K562 (cell line): ENCODE measurements around the gene ACY1. TPM values are rescaled to one million over a fixed set of nuclear protein-coding genes. Genes with fewer than 3 reads are reported as not detected.

ENCODE experiments used
- ATAC-seq: fragments of 200-7000 bp; cut with Tn5 transposase; 3 replicates; pipeline ENCODE4 v1.9.1; 2020; ENCODE audit warnings: moderate library complexity
- BruUV-seq: library from RNA; stranded (reverse); fragments of 400-500 nt; replicated peaks from 2 replicates; lab custom pipeline; 2021; lab: Mats Ljungman, UMichigan
- CTCF ChIA-PET: fragments of 300-600 bp; formaldehyde crosslinking; extraction: SDS; loops from one replicate; lab custom pipeline; 2021; ENCODE audit warnings: low intra/inter-chr PET ratio; lab: Yijun Ruan, JAX
- POLR2A ChIA-PET: fragments of 300-600, 350-650 bp; sonication (Branson Sonifier 250); formaldehyde crosslinking; extraction: SDS; loops from one replicate; lab custom pipeline; 2021; ENCODE audit warnings: antibody characterized with exemption, inconsistent platforms; lab: Yijun Ruan, JAX
- DNase-seq, 4 experiments: peaks; one replicate each; pipeline versions ENCODE4 v3.0.0 to v3.0.0-alpha.2; 2011 to 2018; ENCODE audit warnings: low spot score in 3 of 4, mixed read lengths in 3 of 4; ENCODE audit errors: extremely low read depth in 1 of 4
- FAIRE-seq: peaks from 2 replicates; lab custom pipeline; 2011; peaks lifted over from hg19 to GRCh38; lab: Jason Lieb, UNC
- H2AFZ ChIP-seq: 2 replicates; pipeline ENCODE4 v1.6.0; 2011; ENCODE audit warnings: low read depth, low read length, control low read depth, inconsistent platforms
- H3K27ac ChIP-seq: fragments of 200-600 bp; 3 replicates; pipeline ENCODE4 v1.8.0; 2011; ENCODE audit warnings: low read depth, mild to moderate bottlenecking, control low read depth, inconsistent platforms, low read length, moderate library complexity, mixed read lengths; ENCODE audit errors: extremely low read depth
- H3K27me3 ChIP-seq, 2 experiments: fragments of 300-600 bp in 1 of 2; 2 replicates in 1 of 2; 3 replicates in 1 of 2; pipeline versions ENCODE4 v1.6.0 to v1.8.0; 2011; ENCODE audit warnings: inconsistent platforms in 2 of 2, low read length in 2 of 2, mild to moderate bottlenecking in 1 of 2, mixed read lengths in 1 of 2, moderate library complexity in 1 of 2; ENCODE audit not compliant: control insufficient read depth in 2 of 2, insufficient read depth in 2 of 2
- H3K36me3 ChIP-seq: fragments of 300-600 bp; 3 replicates; pipeline ENCODE4 v1.8.0; 2011; ENCODE audit warnings: mild to moderate bottlenecking, low read length, inconsistent platforms; ENCODE audit not compliant: control insufficient read depth, insufficient read depth
- H3K4me1 ChIP-seq, 2 experiments: fragments of 200-600 bp in 1 of 2; replicated peaks in 1 of 2; 2 replicates in 1 of 2; 3 replicates in 1 of 2; pipeline versions ENCODE4 v1.5.1 to v1.8.0; 2011; ENCODE audit warnings: inconsistent platforms in 2 of 2, low read length in 2 of 2, mild to moderate bottlenecking in 1 of 2, mixed read lengths in 1 of 2, moderate library complexity in 1 of 2; ENCODE audit not compliant: control insufficient read depth in 2 of 2, insufficient read depth in 2 of 2
- H3K4me2 ChIP-seq: 2 replicates; pipeline ENCODE4 v1.6.1; 2011; ENCODE audit warnings: low read length, control low read depth, inconsistent platforms, mixed read lengths; ENCODE audit not compliant: insufficient read depth
- H3K4me3 ChIP-seq: fragments of 200-600 bp; sonication (generic), shearing (Covaris generic); 2 replicates; pipeline ENCODE4 v1.5.1; 2016; ENCODE audit warnings: control low read depth, inconsistent platforms
- H3K79me2 ChIP-seq: fragments of 200-600 bp; 3 replicates; pipeline ENCODE4 v1.8.0; 2011; ENCODE audit warnings: low read length, inconsistent platforms; ENCODE audit not compliant: control insufficient read depth, insufficient read depth
- H3K9ac ChIP-seq, 2 experiments: 2 replicates each; pipeline versions ENCODE4 v1.6.0 to v1.6.1; 2011; ENCODE audit warnings: low read depth in 2 of 2, low read length in 2 of 2, control low read depth in 1 of 2, inconsistent platforms in 1 of 2, mild to moderate bottlenecking in 1 of 2, mixed read lengths in 1 of 2; ENCODE audit not compliant: insufficient read depth in 1 of 2
- H3K9me1 ChIP-seq: one replicate; pipeline ENCODE4 v1.6.0; 2011; ENCODE audit warnings: inconsistent platforms, mild to moderate bottlenecking, low read length, moderate library complexity; ENCODE audit not compliant: control insufficient read depth, insufficient read depth
- H3K9me3 ChIP-seq: replicated peaks from 2 replicates; pipeline ENCODE4 v1.5.1; 2011; ENCODE audit warnings: low read depth, low read length, inconsistent platforms; ENCODE audit not compliant: control insufficient read depth, insufficient read depth
- H4K20me1 ChIP-seq: replicated peaks from 2 replicates; pipeline ENCODE4 v1.6.1; 2011; ENCODE audit warnings: low read length, inconsistent platforms, mixed read lengths; ENCODE audit not compliant: control insufficient read depth, insufficient read depth
- E2F5 ChIP-seq: sonication (generic); formaldehyde crosslinking; IDR thresholded peaks from 2 replicates; pipeline ENCODE4 v1.8.0; 2022; ENCODE audit warnings: mild to moderate bottlenecking, missing genetic modification reagents
- EGR1 ChIP-seq: fragments of 450-650 bp; conservative IDR thresholded peaks from 2 replicates; pipeline ENCODE4 v1.6.1; 2017; ENCODE audit warnings: mild to moderate bottlenecking
- GABPA ChIP-seq: fragments of 200-800 bp; sonication (Bioruptor generic); conservative IDR thresholded peaks from 2 replicates; pipeline ENCODE4 v1.6.1; 2016; ENCODE audit warnings: low read depth, missing genetic modification characterization, missing compliant biosample characterization
- HDAC2 ChIP-seq: fragments of 450-650 bp; IDR thresholded peaks from 2 replicates; pipeline ENCODE4 v1.6.1; 2016; ENCODE audit warnings: mild to moderate bottlenecking
- NR2C1 ChIP-seq, 2 experiments: fragments of 450-650 bp; IDR thresholded peaks; 2 replicates each; pipeline ENCODE4 v1.6.1; 2017; ENCODE audit warnings: mild to moderate bottlenecking in 2 of 2, antibody characterized with exemption in 1 of 2, inconsistent platforms in 1 of 2, missing compliant biosample characterization in 1 of 2, missing genetic modification characterization in 1 of 2
- PHF8 ChIP-seq: fragments of 200-600 bp; sonication (generic); IDR thresholded peaks from 2 replicates; pipeline ENCODE4 v1.6.1; 2012; ENCODE audit warnings: mixed run types, mild to moderate bottlenecking, inconsistent platforms, low read length, moderate library complexity, borderline replicate concordance
- SP2 ChIP-seq: IDR thresholded peaks from 2 replicates; pipeline ENCODE4 v1.6.1; 2011; ENCODE audit warnings: mild to moderate bottlenecking, low read depth, low read length, moderate library complexity; ENCODE audit not compliant: poor library complexity, severe bottlenecking; ENCODE audit errors: extremely low read depth
- WGBS: fragments of 100-300 bp; shearing (Covaris generic); methylation state at CpG from one replicate; pipeline ENCODE4 v1.1.6; 2016; ENCODE audit warnings: low coverage, mixed read lengths; ENCODE audit not compliant: insufficient coverage; ENCODE audit errors: missing lambda C conversion rate; 5-methylcytosine and 5-hydroxymethylcytosine counted together
- in situ Hi-C: fragments of 300-500 bp; cut with MboI; formaldehyde crosslinking; loops from 4 replicates; pipeline ENCODE4 v1.15.0; 2018; ENCODE audit warnings: inconsistent platforms, mixed read lengths
- intact Hi-C: fragments of 100-400 bp; cut with micrococcal nuclease; formaldehyde crosslinking; loops from 2 replicates; pipeline ENCODE4 v1.14.2; 2022
- polyA plus RNA-seq, 8 experiments: library from polyadenylated mRNA; depleted of rRNA in 4 of 8; stranded (reverse) in 5 of 8; unstranded in 3 of 8; fragments of >200 nt; fragmentation: Nextera tagmentation in 2 of 8; fragmentation: Illumina TruSeq in 1 of 8; extraction: Ambion mirVana in 2 of 8; extraction: Trizol in 1 of 8; gene quantifications; 2 replicates each; pipeline versions ENCODE4 v1.2.1 to v1.2.3, GENCODE V29; 2011 to 2014; ENCODE audit warnings: inconsistent platforms in 1 of 8, missing spikeins in 1 of 8
- total RNA-seq, 7 experiments: library from RNA; depleted of rRNA in 6 of 7; stranded (reverse); fragments of >200 nt in 6 of 7; fragmentation: Illumina TruSeq in 2 of 7; extraction: Trizol in 2 of 7; gene quantifications; 2 replicates each; pipeline versions ENCODE4 v1.2.1 to v1.2.3, GENCODE V29; 2011 to 2021; ENCODE audit warnings: low replicate concordance in 1 of 7
- TF ChIP-seq, protein P1 (sequence below), 2 experiments: IDR thresholded peaks; 2 replicates each; pipeline ENCODE4 v1.6.1; 2012; ENCODE audit warnings: improper control_type of control experiment in 2 of 2, low read depth in 2 of 2, low read length in 2 of 2, borderline replicate concordance in 1 of 2

The ACY1 gene
- total and polyA plus RNA-seq, 9 of the 15 experiments (the other 6 are each of a cell fraction or from before 2014, with no cell fraction given): 70.7 to 195 (median 123) TPM

GRCh38 chr3:52026041-52026440 lies 42.7 kb downstream of the ACY1 start:
- TF ChIP-seq, protein P1, sequence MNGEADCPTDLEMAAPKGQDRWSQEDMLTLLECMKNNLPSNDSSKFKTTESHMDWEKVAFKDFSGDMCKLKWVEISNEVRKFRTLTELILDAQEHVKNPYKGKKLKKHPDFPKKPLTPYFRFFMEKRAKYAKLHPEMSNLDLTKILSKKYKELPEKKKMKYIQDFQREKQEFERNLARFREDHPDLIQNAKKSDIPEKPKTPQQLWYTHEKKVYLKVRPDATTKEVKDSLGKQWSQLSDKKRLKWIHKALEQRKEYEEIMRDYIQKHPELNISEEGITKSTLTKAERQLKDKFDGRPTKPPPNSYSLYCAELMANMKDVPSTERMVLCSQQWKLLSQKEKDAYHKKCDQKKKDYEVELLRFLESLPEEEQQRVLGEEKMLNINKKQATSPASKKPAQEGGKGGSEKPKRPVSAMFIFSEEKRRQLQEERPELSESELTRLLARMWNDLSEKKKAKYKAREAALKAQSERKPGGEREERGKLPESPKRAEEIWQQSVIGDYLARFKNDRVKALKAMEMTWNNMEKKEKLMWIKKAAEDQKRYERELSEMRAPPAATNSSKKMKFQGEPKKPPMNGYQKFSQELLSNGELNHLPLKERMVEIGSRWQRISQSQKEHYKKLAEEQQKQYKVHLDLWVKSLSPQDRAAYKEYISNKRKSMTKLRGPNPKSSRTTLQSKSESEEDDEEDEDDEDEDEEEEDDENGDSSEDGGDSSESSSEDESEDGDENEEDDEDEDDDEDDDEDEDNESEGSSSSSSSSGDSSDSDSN (IDR thresholded peaks at IDR 0.05; ENCODE audit: borderline replicate concordance in 1 of 2, low read depth in 2 of 2, low read length in 2 of 2): no peak
- TF ChIP-seq EGR1 (no peak), PHF8 (no peak), SP2 (no peak), E2F5 (CRISPR knock-in tag) (no peak), NR2C1 (IDR thresholded peaks at IDR 0.05) (no peak), NR2C1 (tag; IDR thresholded peaks at IDR 0.05) (no peak), GABPA (no peak), HDAC2 (no peak)

More at GRCh38 chr3:52026041-52026440, 42.7 kb downstream of the ACY1 start:
- H3K79me2 ChIP-seq: no peaks in the 10 kb centered on the region
- no peaks in the 10 kb centered on the region for H3K27me3 ChIP-seq
- H4K20me1 ChIP-seq: no peaks in the 10 kb centered on the region
- BruUV-seq: no TSS peak
- H3K4me1 ChIP-seq: peaks cover 27 to 33% of the 10 kb centered on the region in 2 experiments
- H3K9ac ChIP-seq: no peak overlapping the region
- ChIA-PET POLR2A (no interaction called here), CTCF (no interaction called here)
- no peak overlapping the region for H2AFZ ChIP-seq
- DNase-seq (no peak), FAIRE-seq (no peak), ATAC-seq (no peak)
- 16% methylated on average over 2 of the region's 4 CpGs for WGBS
- H3K4me3 ChIP-seq: no peak overlapping the region
- intact Hi-C loops (no loop called here), in situ Hi-C loops (no loop called here)
- H3K4me2 ChIP-seq: no peak overlapping the region
- no peaks in the 10 kb centered on the region for H3K36me3 ChIP-seq
- no peak overlapping the region for H3K27ac ChIP-seq
- no peaks in the 10 kb centered on the region for H3K9me1 ChIP-seq
- no peaks in the 10 kb centered on the region for H3K9me3 ChIP-seq
